Measurements from ENCODE around the gene CCDC85A. TPM values are rescaled to one million over a fixed set of nuclear protein-coding genes. Genes with fewer than 3 reads are reported as not detected.

Gene CCDC85A
- total RNA-seq, 1 donor from 2014 or later = 4.7 TPM

DNA sequence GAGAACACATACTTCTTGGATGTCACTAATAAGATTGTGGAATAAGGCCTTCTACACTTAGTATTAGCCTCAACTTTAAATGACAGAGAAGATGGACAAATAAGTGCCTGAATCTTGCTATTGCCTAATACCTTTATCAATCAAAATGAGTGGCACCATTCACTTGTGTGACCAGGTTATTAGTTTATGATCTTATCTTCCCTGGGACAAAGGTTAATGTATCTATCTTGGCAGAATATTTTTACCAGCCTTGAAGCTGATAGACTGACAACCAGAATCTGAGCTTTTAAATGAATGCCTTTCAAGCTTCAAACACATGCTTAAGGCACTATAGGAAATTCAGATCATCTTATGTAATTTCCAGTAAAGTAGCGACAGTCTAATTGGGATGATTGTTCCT lies 202.9 kb downstream of the CCDC85A start:
- Histone ChIP-seq H3K36me3 (no peaks in the 10 kb centered on the region), H3K4me3 (no peak overlapping the region), H3K27me3 (no peaks in the 10 kb centered on the region), H3K27ac (no peak overlapping the region), H3K9me3 (no peaks in the 10 kb centered on the region), H3K4me1 (no peaks in the 10 kb centered on the region)
- no peak for TF ChIP-seq POLR2AphosphoS5 (IDR thresholded peaks at IDR 0.05; ENCODE audit: insufficient read depth in 1 of 2, low read depth in 1 of 2)
- TF ChIP-seq POLR2A (IDR thresholded peaks at IDR 0.05) = no peak
- TF ChIP-seq, protein P1, sequence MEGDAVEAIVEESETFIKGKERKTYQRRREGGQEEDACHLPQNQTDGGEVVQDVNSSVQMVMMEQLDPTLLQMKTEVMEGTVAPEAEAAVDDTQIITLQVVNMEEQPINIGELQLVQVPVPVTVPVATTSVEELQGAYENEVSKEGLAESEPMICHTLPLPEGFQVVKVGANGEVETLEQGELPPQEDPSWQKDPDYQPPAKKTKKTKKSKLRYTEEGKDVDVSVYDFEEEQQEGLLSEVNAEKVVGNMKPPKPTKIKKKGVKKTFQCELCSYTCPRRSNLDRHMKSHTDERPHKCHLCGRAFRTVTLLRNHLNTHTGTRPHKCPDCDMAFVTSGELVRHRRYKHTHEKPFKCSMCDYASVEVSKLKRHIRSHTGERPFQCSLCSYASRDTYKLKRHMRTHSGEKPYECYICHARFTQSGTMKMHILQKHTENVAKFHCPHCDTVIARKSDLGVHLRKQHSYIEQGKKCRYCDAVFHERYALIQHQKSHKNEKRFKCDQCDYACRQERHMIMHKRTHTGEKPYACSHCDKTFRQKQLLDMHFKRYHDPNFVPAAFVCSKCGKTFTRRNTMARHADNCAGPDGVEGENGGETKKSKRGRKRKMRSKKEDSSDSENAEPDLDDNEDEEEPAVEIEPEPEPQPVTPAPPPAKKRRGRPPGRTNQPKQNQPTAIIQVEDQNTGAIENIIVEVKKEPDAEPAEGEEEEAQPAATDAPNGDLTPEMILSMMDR (IDR thresholded peaks at IDR 0.05) = no peak
- intact Hi-C loops (cut with DNase I) = no loop called here
- DNase-seq (ENCODE audit: extremely low spot score in 2 of 2) = no peak

DNA sequence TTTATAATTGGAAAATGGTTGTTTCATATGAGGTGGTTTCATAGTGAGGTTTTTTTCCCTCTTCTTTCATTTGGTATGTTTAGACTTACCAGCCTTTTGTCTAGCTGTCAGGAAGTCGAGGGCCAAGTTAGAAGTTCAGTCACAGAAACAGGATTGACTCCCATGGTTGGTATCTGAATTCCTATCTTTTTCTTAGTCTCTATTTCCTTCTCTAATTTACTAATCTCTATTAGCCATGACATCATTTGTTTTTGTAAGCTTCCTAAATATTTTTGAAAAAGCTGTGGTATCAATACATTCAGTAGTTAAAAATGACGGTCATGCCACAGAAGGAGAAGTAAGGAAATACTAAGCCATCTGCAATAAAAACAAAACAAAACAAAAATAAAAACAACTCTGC lies 206.9 kb downstream of the CCDC85A start:
- Histone ChIP-seq H3K4me3 (no peak overlapping the region), H3K27ac (no peak overlapping the region), H3K27me3 (no peaks in the 10 kb centered on the region), H3K9me3 (no peaks in the 10 kb centered on the region), H3K36me3 (no peaks in the 10 kb centered on the region), H3K4me1 (no peaks in the 10 kb centered on the region)
- TF ChIP-seq, protein P1 (IDR thresholded peaks at IDR 0.05) = no peak
- TF ChIP-seq POLR2A (IDR thresholded peaks at IDR 0.05) (no peak), POLR2AphosphoS5 (IDR thresholded peaks at IDR 0.05; ENCODE audit: insufficient read depth in 1 of 2, low read depth in 1 of 2) (no peak)
- DNase-seq (ENCODE audit: extremely low spot score in 2 of 2) = no peak
- intact Hi-C loops (cut with DNase I) = no loop called here

DNA sequence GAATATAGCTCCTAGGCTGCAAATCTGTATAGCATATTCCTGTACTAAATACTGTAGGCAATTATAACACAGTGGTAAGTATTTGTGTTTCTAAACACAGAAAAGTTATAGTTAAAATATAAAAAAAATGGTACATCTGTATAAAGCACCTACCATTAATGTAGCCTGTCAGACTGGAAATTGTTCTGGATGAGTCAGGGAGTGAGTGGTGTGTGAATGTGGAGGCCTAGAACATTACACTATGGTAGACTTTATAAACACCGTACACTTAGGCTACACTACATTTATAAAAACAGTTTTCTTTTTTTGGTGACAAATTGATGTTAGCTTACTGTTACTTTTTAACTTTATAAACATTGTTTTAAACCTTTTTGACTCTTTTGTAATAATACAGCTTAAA lies 226.3 kb downstream of the CCDC85A start:
- TF ChIP-seq, protein P1 (IDR thresholded peaks at IDR 0.05) = no peak
- TF ChIP-seq POLR2AphosphoS5 (IDR thresholded peaks at IDR 0.05; ENCODE audit: insufficient read depth in 1 of 2, low read depth in 1 of 2) (no peak), POLR2A (IDR thresholded peaks at IDR 0.05) (no peak)

DNA sequence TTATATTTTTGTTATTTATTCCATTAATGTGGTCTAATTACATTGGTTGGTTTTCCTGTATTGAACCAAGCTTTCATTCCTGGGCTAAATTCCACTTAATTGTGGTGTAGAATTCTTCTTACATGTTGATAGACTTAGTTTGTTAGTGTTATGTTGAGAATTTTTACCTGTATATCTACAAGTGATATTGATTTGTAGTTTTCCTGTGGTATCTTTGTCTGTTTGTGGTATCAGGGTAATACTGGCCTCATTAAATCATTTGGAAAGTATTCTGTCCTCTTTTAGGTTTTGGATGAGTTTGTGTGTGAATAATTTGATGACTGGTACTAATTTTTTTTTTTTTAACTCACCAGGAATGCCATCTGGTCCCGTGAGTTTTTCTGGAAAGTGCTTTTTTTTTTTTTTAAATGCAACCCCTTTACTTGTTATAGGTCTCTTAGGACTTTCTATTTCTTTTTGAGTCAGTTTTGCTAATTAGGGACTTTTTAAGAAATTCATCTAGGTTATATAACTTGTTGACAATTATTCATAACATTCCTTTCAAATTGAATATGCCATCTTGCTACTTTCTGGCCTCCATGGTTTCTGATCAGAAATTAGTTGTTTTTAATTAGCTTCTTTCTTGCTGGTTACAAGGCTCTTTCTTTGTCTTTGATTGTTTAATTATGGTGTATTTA lies 232.8 kb downstream of the CCDC85A start:
- Histone ChIP-seq H3K4me3 (no peak overlapping the region), H3K27me3 (no peaks in the 10 kb centered on the region), H3K36me3 (no peaks in the 10 kb centered on the region), H3K4me1 (no peaks in the 10 kb centered on the region), H3K9me3 (no peaks in the 10 kb centered on the region), H3K27ac (no peak overlapping the region)
- TF ChIP-seq POLR2A (IDR thresholded peaks at IDR 0.05) (no peak), POLR2AphosphoS5 (IDR thresholded peaks at IDR 0.05; ENCODE audit: insufficient read depth in 1 of 2, low read depth in 1 of 2) (no peak)
- TF ChIP-seq, protein P1 (IDR thresholded peaks at IDR 0.05) = no peak
- no peak for DNase-seq (ENCODE audit: extremely low spot score in 2 of 2)
- intact Hi-C loops (cut with DNase I) = no loop called here

More for the DNA sequence above, 226.3 kb downstream of the CCDC85A start:
- Histone ChIP-seq H3K27ac (no peak overlapping the region), H3K27me3 (no peaks in the 10 kb centered on the region), H3K4me3 (no peak overlapping the region), H3K9me3 (no peaks in the 10 kb centered on the region), H3K36me3 (no peaks in the 10 kb centered on the region), H3K4me1 (no peaks in the 10 kb centered on the region)
- intact Hi-C loops (cut with DNase I) = no loop called here
- no peak for DNase-seq (ENCODE audit: extremely low spot score in 2 of 2)

Small RNA genes lying within 50 kb of the gene (small RNA-seq; reads per million reads assigned to genes)
- not detected for gene RNA5SP93

Data from vagina (tissue), 2 donors.